ENCODE measurements around the gene MSI2.

GRCh38 chr17:57651996-57652395 lies 395.7 kb downstream of the MSI2 start:
- no peak for TF ChIP-seq CTCF (conservative IDR thresholded peaks at IDR 0.05; ENCODE audit: low read length)
- no peak for TF ChIP-seq EZH2phosphoT487 (IDR thresholded peaks at IDR 0.05; ENCODE audit: borderline replicate concordance)
